ENCODE results near the gene ARHGAP15. TPM values are rescaled to one million over a fixed set of nuclear protein-coding genes. Genes with fewer than 3 reads are reported as not detected.

The ARHGAP15 gene
- total RNA-seq, 2 donors from 2014 or later = 2.6 to 6.9 TPM

- Histone ChIP-seq H3K27ac (peak overlapping the region in 1 of 2 donors; percentile 54), H3K4me1 (no peaks in the 10 kb centered on the region), H3K27me3 (no peaks in the 10 kb centered on the region), H3K9me3 (no peaks in the 10 kb centered on the region), H3K36me3 (no peaks in the 10 kb centered on the region), H3K4me3 (no peak overlapping the region)
- no peak for DNase-seq (ENCODE audit: low spot score)
- no peak for TF ChIP-seq CTCF (IDR thresholded peaks at IDR 0.05)
Observed at GRCh38 chr2:143524559-143525401, 395.6 kb downstream of the ARHGAP15 start.

- Histone ChIP-seq H3K27ac (peak overlapping the region in 1 of 2 donors; percentile 54), H3K27me3 (no peaks in the 10 kb centered on the region), H3K4me1 (no peaks in the 10 kb centered on the region), H3K9me3 (no peaks in the 10 kb centered on the region), H3K36me3 (no peaks in the 10 kb centered on the region), H3K4me3 (no peak overlapping the region)
- no peak for DNase-seq (ENCODE audit: low spot score)
- TF ChIP-seq CTCF (IDR thresholded peaks at IDR 0.05) = no peak
Observed at GRCh38 chr2:143525402-143525860, 396.2 kb downstream of the ARHGAP15 start.

GRCh38 chr2:143526498-143526897, 397.3 kb downstream of the ARHGAP15 start:
- Histone ChIP-seq H3K9me3 (no peaks in the 10 kb centered on the region), H3K4me3 (no peak overlapping the region), H3K27me3 (no peaks in the 10 kb centered on the region), H3K27ac (no peak overlapping the region), H3K36me3 (no peaks in the 10 kb centered on the region), H3K4me1 (no peaks in the 10 kb centered on the region)
- DNase-seq (ENCODE audit: low spot score) = no peak
- TF ChIP-seq CTCF (IDR thresholded peaks at IDR 0.05) = no peak

- no peak overlapping the region for H3K4me3 ChIP-seq
- no peaks in the 10 kb centered on the region for H3K27me3 ChIP-seq
- H3K27ac ChIP-seq = no peak overlapping the region
- H3K9me3 ChIP-seq = no peaks in the 10 kb centered on the region
- TF ChIP-seq CTCF (IDR thresholded peaks at IDR 0.05) = no peak
- DNase-seq (ENCODE audit: low spot score) = no peak
- no peaks in the 10 kb centered on the region for H3K4me1 ChIP-seq
- no peaks in the 10 kb centered on the region for H3K36me3 ChIP-seq
Observed at GRCh38 chr2:143528021-143528420, 398.8 kb downstream of the ARHGAP15 start.

- DNase-seq (ENCODE audit: low spot score) = no peak
- no peak for TF ChIP-seq CTCF (IDR thresholded peaks at IDR 0.05)
Observed at GRCh38 chr2:143529118-143529720, 400.0 kb downstream of the ARHGAP15 start.

More at GRCh38 chr2:143529118-143529720, 400.0 kb downstream of the ARHGAP15 start:
- no peaks in the 10 kb centered on the region for H3K27me3 ChIP-seq
- H3K27ac ChIP-seq = no peak overlapping the region
- no peaks in the 10 kb centered on the region for H3K36me3 ChIP-seq
- H3K4me3 ChIP-seq = no peak overlapping the region
- H3K4me1 ChIP-seq = no peaks in the 10 kb centered on the region
- H3K9me3 ChIP-seq = no peaks in the 10 kb centered on the region

Data from right atrium auricular region (tissue), 2 donors.